ENCODE measurements around the gene SKP2.

DNA sequence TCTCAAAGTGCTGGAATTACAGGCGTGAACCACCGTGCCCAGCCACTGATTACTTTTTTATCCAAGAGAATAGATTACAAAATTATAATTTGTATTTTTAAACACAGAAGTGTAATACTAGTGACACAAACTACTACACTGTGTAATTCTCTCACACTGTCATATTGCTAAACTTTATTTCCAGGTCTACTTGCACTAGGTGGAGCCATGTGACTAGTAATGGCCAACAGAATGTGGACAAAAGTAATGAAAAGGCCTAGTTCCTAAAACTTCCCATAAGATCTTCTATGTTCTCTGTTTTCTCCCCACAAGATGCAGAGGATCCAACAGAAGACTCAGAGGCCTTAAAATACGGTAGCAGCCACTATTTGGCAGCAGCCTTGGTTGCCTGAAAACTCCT is 62.5 kb downstream of the SKP2 start:
- TF ChIP-seq, protein P1, sequence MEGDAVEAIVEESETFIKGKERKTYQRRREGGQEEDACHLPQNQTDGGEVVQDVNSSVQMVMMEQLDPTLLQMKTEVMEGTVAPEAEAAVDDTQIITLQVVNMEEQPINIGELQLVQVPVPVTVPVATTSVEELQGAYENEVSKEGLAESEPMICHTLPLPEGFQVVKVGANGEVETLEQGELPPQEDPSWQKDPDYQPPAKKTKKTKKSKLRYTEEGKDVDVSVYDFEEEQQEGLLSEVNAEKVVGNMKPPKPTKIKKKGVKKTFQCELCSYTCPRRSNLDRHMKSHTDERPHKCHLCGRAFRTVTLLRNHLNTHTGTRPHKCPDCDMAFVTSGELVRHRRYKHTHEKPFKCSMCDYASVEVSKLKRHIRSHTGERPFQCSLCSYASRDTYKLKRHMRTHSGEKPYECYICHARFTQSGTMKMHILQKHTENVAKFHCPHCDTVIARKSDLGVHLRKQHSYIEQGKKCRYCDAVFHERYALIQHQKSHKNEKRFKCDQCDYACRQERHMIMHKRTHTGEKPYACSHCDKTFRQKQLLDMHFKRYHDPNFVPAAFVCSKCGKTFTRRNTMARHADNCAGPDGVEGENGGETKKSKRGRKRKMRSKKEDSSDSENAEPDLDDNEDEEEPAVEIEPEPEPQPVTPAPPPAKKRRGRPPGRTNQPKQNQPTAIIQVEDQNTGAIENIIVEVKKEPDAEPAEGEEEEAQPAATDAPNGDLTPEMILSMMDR (IDR thresholded peaks at IDR 0.05; ENCODE audit: poor library complexity) = peak; percentile 19
- TF ChIP-seq EZH2 (IDR thresholded peaks at IDR 0.05; ENCODE audit: borderline replicate concordance) (no peak), EZH2phosphoT487 (IDR thresholded peaks at IDR 0.05; ENCODE audit: low read depth, severe bottlenecking, unreplicated experiment) (no peak)

Measured in hepatocyte (in vitro differentiated cells).